ENCODE measurements around the gene TSPAN11.

TSPAN11 gene

GRCh38 chr12:30902001-30902400 is 24.5 kb upstream of the TSPAN11 start:
- no peak for TF ChIP-seq YY1 (IDR thresholded peaks at IDR 0.05; ENCODE audit: insufficient read depth, insufficient read length)
- no peak for TF ChIP-seq ZNF274 (IDR thresholded peaks at IDR 0.05; ENCODE audit: low read depth, low read length)
- no peak for TF ChIP-seq SUZ12 (IDR thresholded peaks at IDR 0.05; ENCODE audit: extremely low read depth, insufficient read depth, insufficient read length)
- Histone ChIP-seq H3K27me3 (ENCODE audit: insufficient read depth, insufficient read length) (no peaks in the 10 kb centered on the region), H3K4me3 (ENCODE audit: insufficient read length, low read depth) (no peak overlapping the region), H3K9ac (ENCODE audit: insufficient read length, low read depth) (no peak overlapping the region), H3K9me3 (ENCODE audit: insufficient read depth, low read length) (no peaks in the 10 kb centered on the region), H3K4me1 (ENCODE audit: insufficient read depth, insufficient read length) (no peaks in the 10 kb centered on the region), H3K36me3 (ENCODE audit: insufficient read depth, insufficient read length, low read length) (no peaks in the 10 kb centered on the region)
- DNase-seq (ENCODE audit: low read depth, low spot score), result no peak

- no peaks in the 10 kb centered on the region for H3K27me3 ChIP-seq (ENCODE audit: insufficient read depth, insufficient read length)
- no peak for TF ChIP-seq ZNF274 (IDR thresholded peaks at IDR 0.05; ENCODE audit: low read depth, low read length)
- TF ChIP-seq SUZ12 (IDR thresholded peaks at IDR 0.05; ENCODE audit: extremely low read depth, insufficient read depth, insufficient read length), result no peak
- TF ChIP-seq YY1 (IDR thresholded peaks at IDR 0.05; ENCODE audit: insufficient read depth, insufficient read length), result no peak
- H3K36me3 ChIP-seq (ENCODE audit: insufficient read depth, insufficient read length, low read length), result no peaks in the 10 kb centered on the region
- H3K9me3 ChIP-seq (ENCODE audit: insufficient read depth, low read length), result no peaks in the 10 kb centered on the region
- H3K9ac ChIP-seq (ENCODE audit: insufficient read length, low read depth), result no peak overlapping the region
- H3K4me3 ChIP-seq (ENCODE audit: insufficient read length, low read depth), result no peak overlapping the region
- no peak for DNase-seq (ENCODE audit: low read depth, low spot score)
- no peaks in the 10 kb centered on the region for H3K4me1 ChIP-seq (ENCODE audit: insufficient read depth, insufficient read length)
Observed at GRCh38 chr12:30902596-30902995, 24.0 kb upstream of the TSPAN11 start.

GRCh38 chr12:30905463-30906009 is 21.0 kb upstream of the TSPAN11 start:
- no peaks in the 10 kb centered on the region for H3K36me3 ChIP-seq (ENCODE audit: insufficient read depth, insufficient read length, low read length)
- no peak for DNase-seq (ENCODE audit: low read depth, low spot score)
- peaks cover 2% of the 10 kb centered on the region for H3K4me1 ChIP-seq (ENCODE audit: insufficient read depth, insufficient read length)
- TF ChIP-seq YY1 (IDR thresholded peaks at IDR 0.05; ENCODE audit: insufficient read depth, insufficient read length) (no peak), SUZ12 (IDR thresholded peaks at IDR 0.05; ENCODE audit: extremely low read depth, insufficient read depth, insufficient read length) (no peak), ZNF274 (IDR thresholded peaks at IDR 0.05; ENCODE audit: low read depth, low read length) (no peak)
- no peak overlapping the region for H3K4me3 ChIP-seq (ENCODE audit: insufficient read length, low read depth)
- H3K9me3 ChIP-seq (ENCODE audit: insufficient read depth, low read length), result no peaks in the 10 kb centered on the region
- H3K27me3 ChIP-seq (ENCODE audit: insufficient read depth, insufficient read length), result no peaks in the 10 kb centered on the region
- no peak overlapping the region for H3K9ac ChIP-seq (ENCODE audit: insufficient read length, low read depth)

GRCh38 chr12:30908076-30908721 is 18.3 kb upstream of the TSPAN11 start:
- no peak for DNase-seq (ENCODE audit: low read depth, low spot score)
- H3K9ac ChIP-seq (ENCODE audit: insufficient read length, low read depth), result no peak overlapping the region
- H3K4me1 ChIP-seq (ENCODE audit: insufficient read depth, insufficient read length), result peaks cover 2% of the 10 kb centered on the region
- H3K9me3 ChIP-seq (ENCODE audit: insufficient read depth, low read length), result no peaks in the 10 kb centered on the region
- TF ChIP-seq ZNF274 (IDR thresholded peaks at IDR 0.05; ENCODE audit: low read depth, low read length) (no peak), SUZ12 (IDR thresholded peaks at IDR 0.05; ENCODE audit: extremely low read depth, insufficient read depth, insufficient read length) (no peak), YY1 (IDR thresholded peaks at IDR 0.05; ENCODE audit: insufficient read depth, insufficient read length) (no peak)
- H3K4me3 ChIP-seq (ENCODE audit: insufficient read length, low read depth), result no peak overlapping the region
- no peaks in the 10 kb centered on the region for H3K36me3 ChIP-seq (ENCODE audit: insufficient read depth, insufficient read length, low read length)
- H3K27me3 ChIP-seq (ENCODE audit: insufficient read depth, insufficient read length), result no peaks in the 10 kb centered on the region

- Histone ChIP-seq H3K4me1 (ENCODE audit: insufficient read depth, insufficient read length) (peaks cover 2% of the 10 kb centered on the region), H3K9me3 (ENCODE audit: insufficient read depth, low read length) (no peaks in the 10 kb centered on the region), H3K27me3 (ENCODE audit: insufficient read depth, insufficient read length) (no peaks in the 10 kb centered on the region), H3K9ac (ENCODE audit: insufficient read length, low read depth) (no peak overlapping the region), H3K36me3 (ENCODE audit: insufficient read depth, insufficient read length, low read length) (no peaks in the 10 kb centered on the region), H3K4me3 (ENCODE audit: insufficient read length, low read depth) (no peak overlapping the region)
- TF ChIP-seq YY1 (IDR thresholded peaks at IDR 0.05; ENCODE audit: insufficient read depth, insufficient read length) (no peak), ZNF274 (IDR thresholded peaks at IDR 0.05; ENCODE audit: low read depth, low read length) (no peak), SUZ12 (IDR thresholded peaks at IDR 0.05; ENCODE audit: extremely low read depth, insufficient read depth, insufficient read length) (no peak)
- no peak for DNase-seq (ENCODE audit: low read depth, low spot score)
Observed at GRCh38 chr12:30908722-30909348, 17.7 kb upstream of the TSPAN11 start.

- Histone ChIP-seq H3K4me1 (ENCODE audit: insufficient read depth, insufficient read length) (peaks cover 2% of the 10 kb centered on the region), H3K36me3 (ENCODE audit: insufficient read depth, insufficient read length, low read length) (no peaks in the 10 kb centered on the region), H3K4me3 (ENCODE audit: insufficient read length, low read depth) (no peak overlapping the region), H3K9ac (ENCODE audit: insufficient read length, low read depth) (no peak overlapping the region), H3K27me3 (ENCODE audit: insufficient read depth, insufficient read length) (no peaks in the 10 kb centered on the region), H3K9me3 (ENCODE audit: insufficient read depth, low read length) (no peaks in the 10 kb centered on the region)
- TF ChIP-seq YY1 (IDR thresholded peaks at IDR 0.05; ENCODE audit: insufficient read depth, insufficient read length) (no peak), ZNF274 (IDR thresholded peaks at IDR 0.05; ENCODE audit: low read depth, low read length) (no peak), SUZ12 (IDR thresholded peaks at IDR 0.05; ENCODE audit: extremely low read depth, insufficient read depth, insufficient read length) (no peak)
- no peak for DNase-seq (ENCODE audit: low read depth, low spot score)
Observed at GRCh38 chr12:30909349-30910037, 17.1 kb upstream of the TSPAN11 start.

- no peaks in the 10 kb centered on the region for H3K27me3 ChIP-seq (ENCODE audit: insufficient read depth, insufficient read length)
- no peaks in the 10 kb centered on the region for H3K36me3 ChIP-seq (ENCODE audit: insufficient read depth, insufficient read length, low read length)
- H3K9me3 ChIP-seq (ENCODE audit: insufficient read depth, low read length), result no peaks in the 10 kb centered on the region
- no peak overlapping the region for H3K4me3 ChIP-seq (ENCODE audit: insufficient read length, low read depth)
- no peak for DNase-seq (ENCODE audit: low read depth, low spot score)
- no peak overlapping the region for H3K9ac ChIP-seq (ENCODE audit: insufficient read length, low read depth)
- H3K4me1 ChIP-seq (ENCODE audit: insufficient read depth, insufficient read length), result peaks cover 4% of the 10 kb centered on the region
- TF ChIP-seq ZNF274 (IDR thresholded peaks at IDR 0.05; ENCODE audit: low read depth, low read length) (no peak), SUZ12 (IDR thresholded peaks at IDR 0.05; ENCODE audit: extremely low read depth, insufficient read depth, insufficient read length) (no peak), YY1 (IDR thresholded peaks at IDR 0.05; ENCODE audit: insufficient read depth, insufficient read length) (no peak)
Observed at GRCh38 chr12:30910038-30910350, 16.6 kb upstream of the TSPAN11 start.

All from NT2/D1 (cell line).